Panc1 (cell line): ENCODE data around the gene NCLN.

Experiments
- POLR2AphosphoS5 ChIP-seq: IDR thresholded peaks from 2 replicates; pipeline ENCODE4 v1.6.1; 2012; ENCODE audit warnings: mild to moderate bottlenecking, low read depth, low read length, moderate library complexity
- SIN3A ChIP-seq: IDR thresholded peaks from 2 replicates; pipeline ENCODE4 v1.6.1; 2012; ENCODE audit warnings: low read depth, mild to moderate bottlenecking, low read length, moderate library complexity, borderline replicate concordance; ENCODE audit not compliant: insufficient read depth
- TCF7L2 ChIP-seq: IDR thresholded peaks from 2 replicates; pipeline ENCODE4 v1.6.1; 2011; ENCODE audit warnings: mild to moderate bottlenecking, low read depth, low read length, inconsistent platforms
- TF ChIP-seq, protein P1 (sequence below): fragments of 450-650 bp; IDR thresholded peaks from 2 replicates; pipeline ENCODE4 v1.5.1; 2017; ENCODE audit warnings: mild to moderate bottlenecking
- TF ChIP-seq, protein P2 (sequence below), 2 experiments: IDR thresholded peaks; 2 replicates each; pipeline ENCODE4 v1.6.1; 2011 to 2012; ENCODE audit warnings: low read depth in 2 of 2, control low read depth in 1 of 2, low read length in 1 of 2, mild to moderate bottlenecking in 1 of 2, moderate library complexity in 1 of 2; ENCODE audit not compliant: insufficient read depth in 1 of 2

DNA sequence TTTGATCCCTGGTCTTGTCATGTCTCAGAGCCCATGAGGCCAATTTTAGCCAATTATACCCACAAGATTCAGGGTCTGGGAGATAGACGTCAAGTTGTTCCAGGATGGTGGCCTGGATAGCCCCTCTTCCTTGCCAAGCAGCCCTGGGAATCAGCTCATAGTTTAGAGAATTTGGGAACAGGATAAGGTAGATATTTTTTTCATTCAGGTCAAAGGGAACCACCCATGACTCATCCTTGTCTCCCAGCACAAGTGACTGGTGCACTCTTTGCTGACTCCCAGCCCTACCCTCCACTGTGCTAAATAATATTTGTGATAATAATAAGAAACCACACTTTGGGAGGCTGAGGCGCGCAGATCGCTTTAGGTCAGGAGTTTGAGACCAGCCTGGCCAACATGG is 24.3 kb upstream of the NCLN start:
- TF ChIP-seq POLR2AphosphoS5 = no peak
- TF ChIP-seq, protein P1, sequence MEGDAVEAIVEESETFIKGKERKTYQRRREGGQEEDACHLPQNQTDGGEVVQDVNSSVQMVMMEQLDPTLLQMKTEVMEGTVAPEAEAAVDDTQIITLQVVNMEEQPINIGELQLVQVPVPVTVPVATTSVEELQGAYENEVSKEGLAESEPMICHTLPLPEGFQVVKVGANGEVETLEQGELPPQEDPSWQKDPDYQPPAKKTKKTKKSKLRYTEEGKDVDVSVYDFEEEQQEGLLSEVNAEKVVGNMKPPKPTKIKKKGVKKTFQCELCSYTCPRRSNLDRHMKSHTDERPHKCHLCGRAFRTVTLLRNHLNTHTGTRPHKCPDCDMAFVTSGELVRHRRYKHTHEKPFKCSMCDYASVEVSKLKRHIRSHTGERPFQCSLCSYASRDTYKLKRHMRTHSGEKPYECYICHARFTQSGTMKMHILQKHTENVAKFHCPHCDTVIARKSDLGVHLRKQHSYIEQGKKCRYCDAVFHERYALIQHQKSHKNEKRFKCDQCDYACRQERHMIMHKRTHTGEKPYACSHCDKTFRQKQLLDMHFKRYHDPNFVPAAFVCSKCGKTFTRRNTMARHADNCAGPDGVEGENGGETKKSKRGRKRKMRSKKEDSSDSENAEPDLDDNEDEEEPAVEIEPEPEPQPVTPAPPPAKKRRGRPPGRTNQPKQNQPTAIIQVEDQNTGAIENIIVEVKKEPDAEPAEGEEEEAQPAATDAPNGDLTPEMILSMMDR = no peak
- TF ChIP-seq TCF7L2 = no peak
- TF ChIP-seq, protein P2, sequence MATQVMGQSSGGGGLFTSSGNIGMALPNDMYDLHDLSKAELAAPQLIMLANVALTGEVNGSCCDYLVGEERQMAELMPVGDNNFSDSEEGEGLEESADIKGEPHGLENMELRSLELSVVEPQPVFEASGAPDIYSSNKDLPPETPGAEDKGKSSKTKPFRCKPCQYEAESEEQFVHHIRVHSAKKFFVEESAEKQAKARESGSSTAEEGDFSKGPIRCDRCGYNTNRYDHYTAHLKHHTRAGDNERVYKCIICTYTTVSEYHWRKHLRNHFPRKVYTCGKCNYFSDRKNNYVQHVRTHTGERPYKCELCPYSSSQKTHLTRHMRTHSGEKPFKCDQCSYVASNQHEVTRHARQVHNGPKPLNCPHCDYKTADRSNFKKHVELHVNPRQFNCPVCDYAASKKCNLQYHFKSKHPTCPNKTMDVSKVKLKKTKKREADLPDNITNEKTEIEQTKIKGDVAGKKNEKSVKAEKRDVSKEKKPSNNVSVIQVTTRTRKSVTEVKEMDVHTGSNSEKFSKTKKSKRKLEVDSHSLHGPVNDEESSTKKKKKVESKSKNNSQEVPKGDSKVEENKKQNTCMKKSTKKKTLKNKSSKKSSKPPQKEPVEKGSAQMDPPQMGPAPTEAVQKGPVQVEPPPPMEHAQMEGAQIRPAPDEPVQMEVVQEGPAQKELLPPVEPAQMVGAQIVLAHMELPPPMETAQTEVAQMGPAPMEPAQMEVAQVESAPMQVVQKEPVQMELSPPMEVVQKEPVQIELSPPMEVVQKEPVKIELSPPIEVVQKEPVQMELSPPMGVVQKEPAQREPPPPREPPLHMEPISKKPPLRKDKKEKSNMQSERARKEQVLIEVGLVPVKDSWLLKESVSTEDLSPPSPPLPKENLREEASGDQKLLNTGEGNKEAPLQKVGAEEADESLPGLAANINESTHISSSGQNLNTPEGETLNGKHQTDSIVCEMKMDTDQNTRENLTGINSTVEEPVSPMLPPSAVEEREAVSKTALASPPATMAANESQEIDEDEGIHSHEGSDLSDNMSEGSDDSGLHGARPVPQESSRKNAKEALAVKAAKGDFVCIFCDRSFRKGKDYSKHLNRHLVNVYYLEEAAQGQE (IDR thresholded peaks at IDR 0.05; ENCODE audit: insufficient read depth in 1 of 2, low read depth in 2 of 2, low read length in 1 of 2) = no peak
- no peak for TF ChIP-seq SIN3A
